ENCODE measurements around the gene FYTTD1. TPM values are rescaled to one million over a fixed set of nuclear protein-coding genes. Genes with fewer than 3 reads are reported as not detected.

FYTTD1 gene
- polyA plus RNA-seq, 4 donors = 93.3 to 113 (median 108) TPM

- DNase-seq (ENCODE audit: low read depth in 4 of 4, low spot score in 3 of 4) = no peak
Observed at GRCh38 chr3:197790033-197790432, 40.4 kb downstream of the FYTTD1 start.

GRCh38 chr3:197791113-197791891 is 41.6 kb downstream of the FYTTD1 start, which contains the start of gene LRCH3:
Gene LRCH3 (plus strand): TSS chr3:197791254. CDS start chr3:197791279, 25 bp downstream.
- peak; percentile 70 to 88 (median 78) for DNase-seq (ENCODE audit: low read depth in 4 of 4, low spot score in 3 of 4)

GRCh38 chr3:197791892-197792647 is 42.4 kb downstream of the FYTTD1 start:
- peak; percentile 6 to 32 (median 15) for DNase-seq (ENCODE audit: low read depth in 4 of 4, low spot score in 3 of 4)

GRCh38 chr3:197793247-197793646 is 43.6 kb downstream of the FYTTD1 start:
- DNase-seq (ENCODE audit: low read depth in 4 of 4, low spot score in 3 of 4) = no peak

GRCh38 chr3:197794115-197794514 is 44.4 kb downstream of the FYTTD1 start:
- DNase-seq (ENCODE audit: low read depth in 4 of 4, low spot score in 3 of 4) = no peak

GRCh38 chr3:197795200-197795599 is 45.5 kb downstream of the FYTTD1 start:
- no peak for DNase-seq (ENCODE audit: low read depth in 4 of 4, low spot score in 3 of 4)

- DNase-seq (ENCODE audit: low read depth in 4 of 4, low spot score in 3 of 4) = no peak
Observed at GRCh38 chr3:197796087-197796486, 46.4 kb downstream of the FYTTD1 start.

GRCh38 chr3:197798863-197799262 is 49.2 kb downstream of the FYTTD1 start:
- no peak for DNase-seq (ENCODE audit: low read depth in 4 of 4, low spot score in 3 of 4)

- DNase-seq (ENCODE audit: low read depth in 4 of 4, low spot score in 3 of 4) = no peak
Observed at GRCh38 chr3:197800379-197800778, 50.7 kb downstream of the FYTTD1 start.

- DNase-seq (ENCODE audit: low read depth in 4 of 4, low spot score in 3 of 4) = no peak
Observed at GRCh38 chr3:197801891-197802778, 52.5 kb downstream of the FYTTD1 start.

GRCh38 chr3:197802779-197803459 is 53.2 kb downstream of the FYTTD1 start:
- no peak for DNase-seq (ENCODE audit: low read depth in 4 of 4, low spot score in 3 of 4)

- DNase-seq (ENCODE audit: low read depth in 4 of 4, low spot score in 3 of 4) = no peak
Observed at GRCh38 chr3:197804511-197804910, 54.8 kb downstream of the FYTTD1 start.

GRCh38 chr3:197807969-197808587 is 58.4 kb downstream of the FYTTD1 start:
- DNase-seq (ENCODE audit: low read depth in 4 of 4, low spot score in 3 of 4) = no peak

GRCh38 chr3:197809356-197810020 is 59.8 kb downstream of the FYTTD1 start:
- DNase-seq (ENCODE audit: low read depth in 4 of 4, low spot score in 3 of 4) = no peak

- DNase-seq (ENCODE audit: low read depth in 4 of 4, low spot score in 3 of 4) = no peak
Observed at GRCh38 chr3:197810901-197811300, 61.2 kb downstream of the FYTTD1 start.

- DNase-seq (ENCODE audit: low read depth in 4 of 4, low spot score in 3 of 4) = no peak
Observed at GRCh38 chr3:197811343-197811742, 61.7 kb downstream of the FYTTD1 start.

GRCh38 chr3:197814372-197814771 is 64.7 kb downstream of the FYTTD1 start:
- no peak for DNase-seq (ENCODE audit: low read depth in 4 of 4, low spot score in 3 of 4)

- no peak for DNase-seq (ENCODE audit: low read depth in 4 of 4, low spot score in 3 of 4)
Observed at GRCh38 chr3:197820550-197821335, 71.1 kb downstream of the FYTTD1 start.

Data from right renal pelvis (tissue), 4 donors.